GM23338 (cell line): ENCODE data around the gene CPO. TPM values are rescaled to one million over a fixed set of nuclear protein-coding genes. Genes with fewer than 3 reads are reported as not detected.

Experiments used
- ATAC-seq: fragments of 200-7000 bp; cut with Tn5 transposase; 3 replicates; pipeline ENCODE4 v1.9.1; 2020
- DNase-seq: peaks from one replicate; pipeline ENCODE4 v3.0.0-alpha.2; 2015; ENCODE audit warnings: low spot score
- H2AFZ ChIP-seq: fragments of 200-600 bp; sonication (generic); 2 replicates; pipeline ENCODE4 v1.8.0; 2016; ENCODE audit warnings: antibody characterized with exemption, mild to moderate bottlenecking, moderate library complexity
- H3F3A ChIP-seq: fragments of 200-600 bp; sonication (generic); replicated peaks from 2 replicates; pipeline ENCODE4 v1.8.0; 2017; ENCODE audit warnings: antibody characterized with exemption, mixed run types, low read depth
- H3K27ac ChIP-seq: fragments of 200-600 bp; sonication (generic); 2 replicates; pipeline ENCODE4 v1.6.1; 2016; ENCODE audit warnings: low read depth
- H3K27me3 ChIP-seq: fragments of 200-600 bp; sonication (generic); 2 replicates; pipeline ENCODE4 v1.8.0; 2016; ENCODE audit warnings: mild to moderate bottlenecking, mixed run types, moderate library complexity; ENCODE audit not compliant: insufficient read depth
- H3K36me3 ChIP-seq: fragments of 200-600 bp; sonication (generic); 2 replicates; pipeline ENCODE4 v1.8.0; 2016; ENCODE audit warnings: mild to moderate bottlenecking; ENCODE audit not compliant: insufficient read depth
- H3K4me1 ChIP-seq: fragments of 200-600 bp; sonication (generic); 2 replicates; pipeline ENCODE4 v1.8.0; 2016; ENCODE audit warnings: mild to moderate bottlenecking, moderate library complexity; ENCODE audit not compliant: insufficient read depth
- H3K4me2 ChIP-seq: fragments of 200-600 bp; sonication (generic); 2 replicates; pipeline ENCODE4 v1.7.1; 2017; ENCODE audit warnings: mixed run types
- H3K4me3 ChIP-seq: fragments of 200-600 bp; sonication (generic); 2 replicates; pipeline ENCODE4 v1.6.1; 2016; ENCODE audit warnings: mixed run types
- H3K79me2 ChIP-seq: fragments of 200-600 bp; sonication (generic); replicated peaks from 2 replicates; pipeline ENCODE4 v1.8.0; 2017; ENCODE audit warnings: mild to moderate bottlenecking; ENCODE audit not compliant: insufficient read depth
- H3K9me2 ChIP-seq: fragments of 200-600 bp; sonication (generic); 2 replicates; pipeline ENCODE4 v1.8.0; 2017; ENCODE audit not compliant: insufficient read depth
- H4K20me1 ChIP-seq: fragments of 200-600 bp; sonication (generic); replicated peaks from 2 replicates; pipeline ENCODE4 v1.8.0; 2017; ENCODE audit warnings: mild to moderate bottlenecking; ENCODE audit not compliant: insufficient read depth
- H3K27ac Mint-ChIP-seq: 2 replicates; pipeline ENCODE4 v1.8.0; 2020; ENCODE audit warnings: inconsistent platforms, mild to moderate bottlenecking, moderate library complexity, mixed read lengths
- H3K27me3 Mint-ChIP-seq: 3 replicates; pipeline ENCODE4 v1.8.0; 2022; ENCODE audit warnings: low read depth, mild to moderate bottlenecking, moderate library complexity, mixed read lengths, inconsistent platforms; ENCODE audit not compliant: insufficient read depth, poor library complexity
- H3K36me3 Mint-ChIP-seq: 3 replicates; pipeline ENCODE4 v1.8.0; 2021; ENCODE audit warnings: low read depth, mild to moderate bottlenecking, inconsistent platforms, moderate library complexity, mixed read lengths
- H3K4me1 Mint-ChIP-seq: 3 replicates; pipeline ENCODE4 v1.8.0; 2020; ENCODE audit warnings: mild to moderate bottlenecking, inconsistent platforms, mixed read lengths
- H3K4me3 Mint-ChIP-seq: 3 replicates; pipeline ENCODE4 v1.8.0; 2021; ENCODE audit warnings: moderate library complexity, mild to moderate bottlenecking, inconsistent platforms, mixed read lengths
- H3K9me3 Mint-ChIP-seq: 3 replicates; pipeline ENCODE4 v1.8.0; 2020; ENCODE audit warnings: moderate library complexity, mild to moderate bottlenecking, inconsistent platforms, mixed read lengths
- EZH2 ChIP-seq: fragments of 200-600 bp; sonication (generic); IDR thresholded peaks from one replicate; pipeline ENCODE4 v1.8.0; 2017; ENCODE audit warnings: antibody characterized with exemption, mild to moderate bottlenecking, low read depth; ENCODE audit not compliant: unreplicated experiment
- JUNB ChIP-seq: IDR thresholded peaks from one replicate; pipeline ENCODE4 v1.6.1; 2016; ENCODE audit warnings: antibody characterized with exemption; ENCODE audit not compliant: unreplicated experiment
- NANOG ChIP-seq: IDR thresholded peaks from 2 replicates; pipeline ENCODE4 v1.6.1; 2016; ENCODE audit warnings: antibody characterized with exemption, borderline replicate concordance
- POLR2AphosphoS5 ChIP-seq: IDR thresholded peaks from 2 replicates; pipeline ENCODE4 v1.6.1; 2016; ENCODE audit warnings: antibody characterized with exemption, low read depth
- polyA plus RNA-seq: library from polyadenylated mRNA; unstranded; fragments of >200 nt; fragmentation: Nextera tagmentation; extraction: Ambion mirVana; gene quantifications from 2 replicates; pipeline ENCODE4 v1.2.1, GENCODE V29; 2016
- total RNA-seq: library from RNA; depleted of rRNA; stranded (reverse); fragments of >200 nt; shearing (Covaris generic); gene quantifications from 2 replicates; pipeline ENCODE4 v1.2.3, GENCODE V29; 2014
- TF ChIP-seq, protein P1 (sequence below): fragments of 250-450 bp; sonication (Bioruptor Pico); IDR thresholded peaks from 2 replicates; pipeline ENCODE4 v1.5.0; 2020; ENCODE audit warnings: mild to moderate bottlenecking, moderate library complexity
- TF ChIP-seq, protein P2 (sequence below), 2 experiments: fragments of 200-600 bp in 1 of 2; sonication (generic) in 1 of 2; conservative IDR thresholded peaks; 2 replicates each; pipeline versions ENCODE4 v1.5.1 to v1.6.1; 2016 to 2017; ENCODE audit warnings: antibody characterized with exemption in 2 of 2, low read depth in 2 of 2, mild to moderate bottlenecking in 2 of 2, moderate library complexity in 1 of 2

CPO gene
- total and polyA plus RNA-seq, 2 experiments from 2014 or later, result 0.91 to 0.94 TPM

DNA sequence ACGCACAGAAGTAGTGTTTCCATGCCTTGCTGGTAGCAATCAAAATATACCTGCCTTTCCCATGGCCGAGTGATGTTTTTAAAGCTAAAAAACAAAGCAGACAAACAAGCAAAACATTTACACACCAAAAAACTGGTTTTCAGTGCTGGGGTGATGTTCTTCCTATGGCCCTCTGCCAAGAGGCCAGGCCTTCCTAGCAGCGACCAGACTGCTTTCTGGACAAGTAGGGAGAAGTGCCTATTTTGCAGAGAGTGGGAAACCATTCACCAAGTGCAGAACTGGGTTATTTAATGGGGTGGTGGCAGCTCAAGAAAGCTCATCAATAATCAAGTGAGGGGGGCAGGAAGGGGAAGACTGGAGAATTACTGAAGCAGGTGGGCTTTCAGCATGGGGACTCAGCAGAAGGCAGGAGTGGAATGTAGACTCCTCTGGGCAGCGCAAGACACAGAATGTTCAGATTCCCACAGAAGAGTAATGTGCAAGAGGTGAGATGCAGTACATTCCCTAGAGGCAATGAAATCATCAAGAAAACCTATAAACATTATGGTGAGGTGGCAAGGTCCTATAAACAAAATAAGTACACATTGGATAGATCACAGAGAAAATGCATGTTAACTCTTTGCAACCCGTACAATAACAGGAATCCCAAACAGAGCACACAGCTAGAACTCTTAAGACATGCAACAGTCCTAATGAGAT lies 44.0 kb downstream of the CPO start:
- ATAC-seq, result peak; percentile 14; the same call in 1 of the 3 replicates
- Mint-ChIP-seq H3K4me3 (no peak overlapping the region), H3K36me3 (no peaks in the 10 kb centered on the region), H3K4me1 (peaks cover 29% of the 10 kb centered on the region), H3K27ac (peak overlapping the region; percentile 10; the same call in 1 of the 2 replicates), H3K27me3 (no peaks in the 10 kb centered on the region), H3K9me3 (no peaks in the 10 kb centered on the region)
- Histone ChIP-seq H2AFZ (0 out of 2 replicates have a peak overlapping the region, but pooled peaks have one; percentile 45), H3K9me2 (no peaks in the 10 kb centered on the region), H3K36me3 (no peaks in the 10 kb centered on the region), H3K4me2 (peak overlapping the region; percentile 67), H3K4me1 (peaks cover 31% of the 10 kb centered on the region), H3K27ac (no peak overlapping the region), H3K79me2 (no peaks in the 10 kb centered on the region), H4K20me1 (no peaks in the 10 kb centered on the region), H3K27me3 (no peaks in the 10 kb centered on the region), H3F3A (no peaks in the 10 kb centered on the region), H3K4me3 (peak overlapping the region; percentile 17; the same call in 1 of the 2 replicates)
- TF ChIP-seq JUNB, result no peak
- no peak for DNase-seq

DNA sequence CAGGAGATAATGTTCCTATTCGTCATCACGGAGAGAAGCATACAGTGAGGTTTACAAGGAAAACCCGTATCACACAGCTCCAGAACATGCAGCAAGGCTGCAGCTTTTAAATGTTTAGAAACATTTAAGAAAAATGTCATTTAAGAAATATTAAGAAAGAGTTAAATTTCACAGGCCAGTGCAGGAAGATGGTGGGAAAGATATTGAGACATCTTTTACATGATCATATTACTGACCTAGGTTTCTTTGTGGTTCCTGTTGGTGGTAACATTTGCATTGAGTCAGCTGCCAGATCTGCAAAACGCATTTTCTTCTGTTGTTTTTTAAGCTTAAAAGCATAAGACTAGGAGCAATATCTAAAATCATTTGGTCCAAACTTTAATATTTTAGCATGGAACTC lies 44.9 kb downstream of the CPO start:
- H3K27me3 Mint-ChIP-seq, result no peaks in the 10 kb centered on the region
- no peaks in the 10 kb centered on the region for H3K27me3 ChIP-seq
- no peak overlapping the region for H3K4me3 Mint-ChIP-seq
- H3K4me2 ChIP-seq, result peak overlapping the region; percentile 67
- no peak overlapping the region for H3K27ac Mint-ChIP-seq
- H3K9me2 ChIP-seq, result no peaks in the 10 kb centered on the region
- no peaks in the 10 kb centered on the region for H4K20me1 ChIP-seq
- no peaks in the 10 kb centered on the region for H3K79me2 ChIP-seq
- H2AFZ ChIP-seq, result no peak overlapping the region
- ATAC-seq (no peak), DNase-seq (no peak)
- peak overlapping the region; percentile 17; the same call in 1 of the 2 replicates for H3K4me3 ChIP-seq
- no peaks in the 10 kb centered on the region for H3K36me3 ChIP-seq
- no peaks in the 10 kb centered on the region; the same call in 2 of the 3 replicates for H3K9me3 Mint-ChIP-seq
- TF ChIP-seq, protein P1, sequence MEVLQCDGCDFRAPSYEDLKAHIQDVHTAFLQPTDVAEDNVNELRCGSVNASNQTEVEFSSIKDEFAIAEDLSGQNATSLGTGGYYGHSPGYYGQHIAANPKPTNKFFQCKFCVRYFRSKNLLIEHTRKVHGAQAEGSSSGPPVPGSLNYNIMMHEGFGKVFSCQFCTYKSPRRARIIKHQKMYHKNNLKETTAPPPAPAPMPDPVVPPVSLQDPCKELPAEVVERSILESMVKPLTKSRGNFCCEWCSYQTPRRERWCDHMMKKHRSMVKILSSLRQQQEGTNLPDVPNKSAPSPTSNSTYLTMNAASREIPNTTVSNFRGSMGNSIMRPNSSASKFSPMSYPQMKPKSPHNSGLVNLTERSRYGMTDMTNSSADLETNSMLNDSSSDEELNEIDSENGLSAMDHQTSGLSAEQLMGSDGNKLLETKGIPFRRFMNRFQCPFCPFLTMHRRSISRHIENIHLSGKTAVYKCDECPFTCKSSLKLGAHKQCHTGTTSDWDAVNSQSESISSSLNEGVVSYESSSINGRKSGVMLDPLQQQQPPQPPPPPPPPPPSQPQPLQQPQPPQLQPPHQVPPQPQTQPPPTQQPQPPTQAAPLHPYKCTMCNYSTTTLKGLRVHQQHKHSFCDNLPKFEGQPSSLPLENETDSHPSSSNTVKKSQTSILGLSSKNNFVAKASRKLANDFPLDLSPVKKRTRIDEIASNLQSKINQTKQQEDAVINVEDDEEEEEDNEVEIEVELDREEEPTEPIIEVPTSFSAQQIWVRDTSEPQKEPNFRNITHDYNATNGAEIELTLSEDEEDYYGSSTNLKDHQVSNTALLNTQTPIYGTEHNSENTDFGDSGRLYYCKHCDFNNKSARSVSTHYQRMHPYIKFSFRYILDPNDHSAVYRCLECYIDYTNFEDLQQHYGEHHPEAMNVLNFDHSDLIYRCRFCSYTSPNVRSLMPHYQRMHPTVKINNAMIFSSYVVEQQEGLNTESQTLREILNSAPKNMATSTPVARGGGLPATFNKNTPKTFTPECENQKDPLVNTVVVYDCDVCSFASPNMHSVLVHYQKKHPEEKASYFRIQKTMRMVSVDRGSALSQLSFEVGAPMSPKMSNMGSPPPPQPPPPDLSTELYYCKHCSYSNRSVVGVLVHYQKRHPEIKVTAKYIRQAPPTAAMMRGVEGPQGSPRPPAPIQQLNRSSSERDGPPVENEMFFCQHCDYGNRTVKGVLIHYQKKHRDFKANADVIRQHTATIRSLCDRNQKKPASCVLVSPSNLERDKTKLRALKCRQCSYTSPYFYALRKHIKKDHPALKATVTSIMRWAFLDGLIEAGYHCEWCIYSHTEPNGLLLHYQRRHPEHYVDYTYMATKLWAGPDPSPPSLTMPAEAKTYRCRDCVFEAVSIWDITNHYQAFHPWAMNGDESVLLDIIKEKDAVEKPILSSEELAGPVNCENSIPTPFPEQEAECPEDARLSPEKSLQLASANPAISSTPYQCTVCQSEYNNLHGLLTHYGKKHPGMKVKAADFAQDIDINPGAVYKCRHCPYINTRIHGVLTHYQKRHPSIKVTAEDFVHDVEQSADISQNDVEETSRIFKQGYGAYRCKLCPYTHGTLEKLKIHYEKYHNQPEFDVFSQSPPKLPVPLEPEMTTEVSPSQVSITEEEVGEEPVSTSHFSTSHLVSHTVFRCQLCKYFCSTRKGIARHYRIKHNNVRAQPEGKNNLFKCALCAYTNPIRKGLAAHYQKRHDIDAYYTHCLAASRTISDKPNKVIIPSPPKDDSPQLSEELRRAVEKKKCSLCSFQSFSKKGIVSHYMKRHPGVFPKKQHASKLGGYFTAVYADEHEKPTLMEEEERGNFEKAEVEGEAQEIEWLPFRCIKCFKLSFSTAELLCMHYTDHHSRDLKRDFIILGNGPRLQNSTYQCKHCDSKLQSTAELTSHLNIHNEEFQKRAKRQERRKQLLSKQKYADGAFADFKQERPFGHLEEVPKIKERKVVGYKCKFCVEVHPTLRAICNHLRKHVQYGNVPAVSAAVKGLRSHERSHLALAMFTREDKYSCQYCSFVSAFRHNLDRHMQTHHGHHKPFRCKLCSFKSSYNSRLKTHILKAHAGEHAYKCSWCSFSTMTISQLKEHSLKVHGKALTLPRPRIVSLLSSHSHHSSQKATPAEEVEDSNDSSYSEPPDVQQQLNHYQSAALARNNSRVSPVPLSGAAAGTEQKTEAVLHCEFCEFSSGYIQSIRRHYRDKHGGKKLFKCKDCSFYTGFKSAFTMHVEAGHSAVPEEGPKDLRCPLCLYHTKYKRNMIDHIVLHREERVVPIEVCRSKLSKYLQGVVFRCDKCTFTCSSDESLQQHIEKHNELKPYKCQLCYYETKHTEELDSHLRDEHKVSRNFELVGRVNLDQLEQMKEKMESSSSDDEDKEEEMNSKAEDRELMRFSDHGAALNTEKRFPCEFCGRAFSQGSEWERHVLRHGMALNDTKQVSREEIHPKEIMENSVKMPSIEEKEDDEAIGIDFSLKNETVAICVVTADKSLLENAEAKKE, result no peak
- TF ChIP-seq EZH2, result no peak
- no peak for TF ChIP-seq JUNB
- TF ChIP-seq NANOG, result no peak
- no peak for TF ChIP-seq POLR2AphosphoS5
- TF ChIP-seq, protein P2, sequence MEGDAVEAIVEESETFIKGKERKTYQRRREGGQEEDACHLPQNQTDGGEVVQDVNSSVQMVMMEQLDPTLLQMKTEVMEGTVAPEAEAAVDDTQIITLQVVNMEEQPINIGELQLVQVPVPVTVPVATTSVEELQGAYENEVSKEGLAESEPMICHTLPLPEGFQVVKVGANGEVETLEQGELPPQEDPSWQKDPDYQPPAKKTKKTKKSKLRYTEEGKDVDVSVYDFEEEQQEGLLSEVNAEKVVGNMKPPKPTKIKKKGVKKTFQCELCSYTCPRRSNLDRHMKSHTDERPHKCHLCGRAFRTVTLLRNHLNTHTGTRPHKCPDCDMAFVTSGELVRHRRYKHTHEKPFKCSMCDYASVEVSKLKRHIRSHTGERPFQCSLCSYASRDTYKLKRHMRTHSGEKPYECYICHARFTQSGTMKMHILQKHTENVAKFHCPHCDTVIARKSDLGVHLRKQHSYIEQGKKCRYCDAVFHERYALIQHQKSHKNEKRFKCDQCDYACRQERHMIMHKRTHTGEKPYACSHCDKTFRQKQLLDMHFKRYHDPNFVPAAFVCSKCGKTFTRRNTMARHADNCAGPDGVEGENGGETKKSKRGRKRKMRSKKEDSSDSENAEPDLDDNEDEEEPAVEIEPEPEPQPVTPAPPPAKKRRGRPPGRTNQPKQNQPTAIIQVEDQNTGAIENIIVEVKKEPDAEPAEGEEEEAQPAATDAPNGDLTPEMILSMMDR (conservative IDR thresholded peaks at IDR 0.05; ENCODE audit: low read depth in 2 of 2), result no peak
- H3K4me1 Mint-ChIP-seq, result peaks cover 29% of the 10 kb centered on the region
- H3K36me3 Mint-ChIP-seq, result 0 out of 3 replicates have a peak, but pooled peaks cover 4% of the 10 kb centered on the region
- no peak overlapping the region for H3K27ac ChIP-seq
- peaks cover 31% of the 10 kb centered on the region for H3K4me1 ChIP-seq
- H3F3A ChIP-seq, result no peaks in the 10 kb centered on the region
